Measurements from ENCODE around the gene NAV1.

The NAV1 gene

DNA sequence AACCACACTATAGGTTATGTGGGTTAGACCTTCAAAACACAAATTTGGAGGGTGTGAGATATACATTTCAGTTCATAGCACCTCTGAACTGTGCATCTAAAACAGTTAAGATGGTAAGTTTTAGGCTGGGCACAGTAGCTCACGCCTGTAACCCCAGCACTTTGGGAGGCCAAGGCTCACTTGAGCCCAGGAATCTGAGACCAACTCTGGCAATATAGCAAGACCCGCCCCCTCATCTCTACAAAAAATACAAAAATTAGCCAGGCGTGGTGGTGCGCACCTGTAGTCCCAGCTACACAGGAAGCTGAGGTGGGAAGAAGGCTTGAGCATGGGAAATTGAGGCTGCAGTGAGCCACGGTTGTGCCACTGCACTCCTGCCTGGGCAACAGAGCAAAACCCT lies 47.9 kb downstream of the NAV1 start:
- TF ChIP-seq OSR1 (CRISPR knock-in tag; IDR thresholded peaks at IDR 0.05) (no peak), GLIS3 (CRISPR knock-in tag; IDR thresholded peaks at IDR 0.05) (no peak), ZFP3 (CRISPR knock-in tag; IDR thresholded peaks at IDR 0.05) (no peak), RARB (CRISPR knock-in tag; IDR thresholded peaks at IDR 0.05) (no peak)
- TF ChIP-seq, protein P1, sequence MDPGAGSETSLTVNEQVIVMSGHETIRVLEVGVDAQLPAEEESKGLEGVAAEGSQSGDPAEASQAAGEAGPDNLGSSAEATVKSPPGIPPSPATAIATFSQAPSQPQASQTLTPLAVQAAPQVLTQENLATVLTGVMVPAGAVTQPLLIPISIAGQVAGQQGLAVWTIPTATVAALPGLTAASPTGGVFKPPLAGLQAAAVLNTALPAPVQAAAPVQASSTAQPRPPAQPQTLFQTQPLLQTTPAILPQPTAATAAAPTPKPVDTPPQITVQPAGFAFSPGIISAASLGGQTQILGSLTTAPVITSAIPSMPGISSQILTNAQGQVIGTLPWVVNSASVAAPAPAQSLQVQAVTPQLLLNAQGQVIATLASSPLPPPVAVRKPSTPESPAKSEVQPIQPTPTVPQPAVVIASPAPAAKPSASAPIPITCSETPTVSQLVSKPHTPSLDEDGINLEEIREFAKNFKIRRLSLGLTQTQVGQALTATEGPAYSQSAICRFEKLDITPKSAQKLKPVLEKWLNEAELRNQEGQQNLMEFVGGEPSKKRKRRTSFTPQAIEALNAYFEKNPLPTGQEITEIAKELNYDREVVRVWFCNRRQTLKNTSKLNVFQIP (CRISPR knock-in tag; IDR thresholded peaks at IDR 0.05; ENCODE audit: borderline replicate concordance, low read depth): no peak
- TF ChIP-seq, protein P2, sequence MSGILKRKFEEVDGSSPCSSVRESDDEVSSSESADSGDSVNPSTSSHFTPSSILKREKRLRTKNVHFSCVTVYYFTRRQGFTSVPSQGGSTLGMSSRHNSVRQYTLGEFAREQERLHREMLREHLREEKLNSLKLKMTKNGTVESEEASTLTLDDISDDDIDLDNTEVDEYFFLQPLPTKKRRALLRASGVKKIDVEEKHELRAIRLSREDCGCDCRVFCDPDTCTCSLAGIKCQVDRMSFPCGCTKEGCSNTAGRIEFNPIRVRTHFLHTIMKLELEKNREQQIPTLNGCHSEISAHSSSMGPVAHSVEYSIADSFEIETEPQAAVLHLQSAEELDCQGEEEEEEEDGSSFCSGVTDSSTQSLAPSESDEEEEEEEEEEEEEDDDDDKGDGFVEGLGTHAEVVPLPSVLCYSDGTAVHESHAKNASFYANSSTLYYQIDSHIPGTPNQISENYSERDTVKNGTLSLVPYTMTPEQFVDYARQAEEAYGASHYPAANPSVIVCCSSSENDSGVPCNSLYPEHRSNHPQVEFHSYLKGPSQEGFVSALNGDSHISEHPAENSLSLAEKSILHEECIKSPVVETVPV (CRISPR knock-in tag; IDR thresholded peaks at IDR 0.05): no peak
- ATAC-seq: no peak

DNA sequence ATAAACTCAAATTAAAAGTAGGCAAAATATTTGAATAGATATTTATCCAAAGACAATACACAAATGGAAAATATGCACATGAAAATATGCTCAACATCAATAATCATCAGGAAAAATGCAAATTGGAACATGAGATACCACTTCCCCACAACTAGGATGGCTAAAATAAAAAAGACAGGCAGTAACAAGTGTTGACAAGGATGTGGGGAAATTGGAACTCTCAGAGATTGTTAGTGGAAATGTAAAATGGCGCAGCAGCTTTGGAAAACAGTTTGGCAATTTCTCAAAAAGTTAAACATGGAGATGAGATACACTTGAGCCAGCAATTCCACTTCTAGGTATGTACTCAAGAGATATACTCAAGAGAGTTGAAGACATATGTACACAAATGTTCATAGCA lies 48.8 kb downstream of the NAV1 start:
- ATAC-seq: no peak
- no peak for TF ChIP-seq BACH2 (CRISPR knock-in tag; IDR thresholded peaks at IDR 0.05; ENCODE audit: borderline replicate concordance)
- no peak for TF ChIP-seq PPARA (CRISPR knock-in tag; IDR thresholded peaks at IDR 0.05; ENCODE audit: borderline replicate concordance)
- no peak for TF ChIP-seq OSR1 (CRISPR knock-in tag; IDR thresholded peaks at IDR 0.05)
- no peak for TF ChIP-seq TCF4 (CRISPR knock-in tag; IDR thresholded peaks at IDR 0.05; ENCODE audit: borderline replicate concordance)
- TF ChIP-seq SNAI2 (CRISPR knock-in tag; IDR thresholded peaks at IDR 0.05): no peak
- TF ChIP-seq, protein P2 (CRISPR knock-in tag; IDR thresholded peaks at IDR 0.05): no peak
- TF ChIP-seq ZNF565 (CRISPR knock-in tag; conservative IDR thresholded peaks at IDR 0.05; ENCODE audit: low read depth): no peak
- no peak for TF ChIP-seq ZFP3 (CRISPR knock-in tag; IDR thresholded peaks at IDR 0.05)
